Measurements from ENCODE around the gene COL8A1.

COL8A1 gene

GRCh38 chr3:99760629-99761028, 122.2 kb downstream of the COL8A1 start:
- no peaks in the 10 kb centered on the region for H3K4me1 ChIP-seq (ENCODE audit: low read length)
- H3K36me3 ChIP-seq (replicated peaks; ENCODE audit: insufficient read depth, low read length) = no peaks in the 10 kb centered on the region
- no peaks in the 10 kb centered on the region for H4K20me1 ChIP-seq (ENCODE audit: insufficient read depth, low read length)
- H3K4me2 ChIP-seq (ENCODE audit: low read depth, low read length) = no peak overlapping the region
- H3K9ac ChIP-seq (ENCODE audit: low read length) = no peak overlapping the region
- no peaks in the 10 kb centered on the region for H3K9me3 ChIP-seq (replicated peaks; ENCODE audit: insufficient read depth, low read length)
- no peak overlapping the region for H3K27ac ChIP-seq (ENCODE audit: low read length)
- no peaks in the 10 kb centered on the region for H3K9me2 ChIP-seq (replicated peaks; ENCODE audit: insufficient read depth, low read length)
- no peak overlapping the region for H3K4me3 ChIP-seq (ENCODE audit: low read length)
- H3K27me3 ChIP-seq (replicated peaks; ENCODE audit: insufficient read depth, low read length) = no peaks in the 10 kb centered on the region
- H3K79me2 ChIP-seq (ENCODE audit: low read length) = no peaks in the 10 kb centered on the region
- H2AFZ ChIP-seq (ENCODE audit: low read length) = no peak overlapping the region
- H3F3A ChIP-seq (ENCODE audit: insufficient read depth, low read length) = no peaks in the 10 kb centered on the region
- TF ChIP-seq CTCF (IDR thresholded peaks at IDR 0.05; ENCODE audit: low read length) (no peak), EZH2phosphoT487 (IDR thresholded peaks at IDR 0.05; ENCODE audit: low read length) (no peak), EZH2 (optimal IDR thresholded peaks at IDR 0.05; ENCODE audit: low read depth, low read length) (no peak)
- DNase-seq = no peak

GRCh38 chr3:99761415-99762165, 123.2 kb downstream of the COL8A1 start:
- Histone ChIP-seq H3K36me3 (replicated peaks; ENCODE audit: insufficient read depth, low read length) (no peaks in the 10 kb centered on the region), H3K4me2 (ENCODE audit: low read depth, low read length) (no peak overlapping the region), H3K27ac (ENCODE audit: low read length) (no peak overlapping the region), H2AFZ (ENCODE audit: low read length) (no peak overlapping the region), H3F3A (ENCODE audit: insufficient read depth, low read length) (no peaks in the 10 kb centered on the region), H3K79me2 (ENCODE audit: low read length) (no peaks in the 10 kb centered on the region), H3K9me2 (replicated peaks; ENCODE audit: insufficient read depth, low read length) (no peaks in the 10 kb centered on the region), H3K4me1 (ENCODE audit: low read length) (no peaks in the 10 kb centered on the region), H3K9ac (ENCODE audit: low read length) (no peak overlapping the region), H3K9me3 (replicated peaks; ENCODE audit: insufficient read depth, low read length) (no peaks in the 10 kb centered on the region), H3K27me3 (replicated peaks; ENCODE audit: insufficient read depth, low read length) (no peaks in the 10 kb centered on the region), H3K4me3 (ENCODE audit: low read length) (no peak overlapping the region), H4K20me1 (ENCODE audit: insufficient read depth, low read length) (no peaks in the 10 kb centered on the region)
- TF ChIP-seq EZH2 (optimal IDR thresholded peaks at IDR 0.05; ENCODE audit: low read depth, low read length) = no peak
- no peak for TF ChIP-seq CTCF (IDR thresholded peaks at IDR 0.05; ENCODE audit: low read length)
- no peak for TF ChIP-seq EZH2phosphoT487 (IDR thresholded peaks at IDR 0.05; ENCODE audit: low read length)
- no peak for DNase-seq

- no peak for DNase-seq
- Histone ChIP-seq H3K9ac (ENCODE audit: low read length) (no peak overlapping the region), H3K4me3 (ENCODE audit: low read length) (no peak overlapping the region), H3K4me1 (ENCODE audit: low read length) (no peaks in the 10 kb centered on the region), H3K27me3 (replicated peaks; ENCODE audit: insufficient read depth, low read length) (no peaks in the 10 kb centered on the region), H4K20me1 (ENCODE audit: insufficient read depth, low read length) (no peaks in the 10 kb centered on the region), H3K9me2 (replicated peaks; ENCODE audit: insufficient read depth, low read length) (no peaks in the 10 kb centered on the region), H3K36me3 (replicated peaks; ENCODE audit: insufficient read depth, low read length) (no peaks in the 10 kb centered on the region), H3F3A (ENCODE audit: insufficient read depth, low read length) (no peaks in the 10 kb centered on the region), H2AFZ (ENCODE audit: low read length) (no peak overlapping the region), H3K27ac (ENCODE audit: low read length) (no peak overlapping the region), H3K9me3 (replicated peaks; ENCODE audit: insufficient read depth, low read length) (no peaks in the 10 kb centered on the region), H3K79me2 (ENCODE audit: low read length) (no peaks in the 10 kb centered on the region), H3K4me2 (ENCODE audit: low read depth, low read length) (no peak overlapping the region)
- no peak for TF ChIP-seq CTCF (IDR thresholded peaks at IDR 0.05; ENCODE audit: low read length)
- TF ChIP-seq EZH2phosphoT487 (IDR thresholded peaks at IDR 0.05; ENCODE audit: low read length) = no peak
- TF ChIP-seq EZH2 (optimal IDR thresholded peaks at IDR 0.05; ENCODE audit: low read depth, low read length) = no peak
These were observed 124.5 kb downstream of the COL8A1 start for GRCh38 chr3:99762901-99763300.
